ENCODE data around the gene NLK. TPM values are rescaled to one million over a fixed set of nuclear protein-coding genes. Genes with fewer than 3 reads are reported as not detected.
"Not testable (repeated sequence)": the region's sequence is repeated elsewhere in the genome, so short reads cannot be mapped to it uniquely, and the experiment has no call there.

Gene NLK
- total and polyA plus RNA-seq, 7 donors: 4.0 to 13.0 (median 8.1) TPM

- Histone ChIP-seq H3K4me3 (no peak overlapping the region), H3K36me3 (ENCODE audit: insufficient read depth in 1 of 2, low read depth in 1 of 2) (no peaks in the 10 kb centered on the region), H3K9me3 (no peaks in the 10 kb centered on the region), H3K27me3 (ENCODE audit: insufficient read depth in 3 of 3, low read length in 2 of 3) (no peaks in the 10 kb centered on the region), H3K27ac (no peak overlapping the region), H3K4me1 (peaks cover 8% of the 10 kb centered on the region)
- DNase-seq (no peak), ATAC-seq (no peak)
- WGBS, 3 donors: 25 to 53% (median 30%) methylated on average over 2 of the region's 2 CpGs
- intact Hi-C loops (cut with DNase I): no loop called here
- TF ChIP-seq CTCF (IDR thresholded peaks at IDR 0.05): no peak
Measured at GRCh38 chr17:28097901-28098300, 55.4 kb downstream of the NLK start.

- H3K4me3 ChIP-seq; H3K36me3 ChIP-seq (ENCODE audit: insufficient read depth in 1 of 2, low read depth in 1 of 2); H3K27me3 ChIP-seq (ENCODE audit: insufficient read depth in 3 of 3, low read length in 2 of 3); H3K4me1 ChIP-seq; intact Hi-C loops (cut with DNase I); H3K9me3 ChIP-seq; DNase-seq; ATAC-seq; H3K27ac ChIP-seq: not testable (repeated sequence)
- 97 to 98% (median 97%) methylated on average over 12 of the region's 12 CpGs for WGBS, 3 donors
Measured at GRCh38 chr17:28098591-28098990, 56.1 kb downstream of the NLK start.

GRCh38 chr17:28100251-28100650, 57.8 kb downstream of the NLK start:
- Histone ChIP-seq H3K4me3 (no peak overlapping the region), H3K9me3 (no peaks in the 10 kb centered on the region), H3K36me3 (ENCODE audit: insufficient read depth in 1 of 2, low read depth in 1 of 2) (no peaks in the 10 kb centered on the region), H3K27me3 (ENCODE audit: insufficient read depth in 3 of 3, low read length in 2 of 3) (no peaks in the 10 kb centered on the region), H3K27ac (no peak overlapping the region), H3K4me1 (peaks cover 8% of the 10 kb centered on the region)
- intact Hi-C loops (cut with DNase I): no loop called here
- DNase-seq (no peak), ATAC-seq (no peak)
- TF ChIP-seq CTCF (IDR thresholded peaks at IDR 0.05): no peak
- 87 to 96% (median 90%) methylated on average over 1 of the region's 1 CpG for WGBS, 3 donors

- DNase-seq: no peak
- TF ChIP-seq CTCF (IDR thresholded peaks at IDR 0.05): no peak
- intact Hi-C loops (cut with DNase I): no loop called here
- H3K4me3 ChIP-seq: no peak overlapping the region
- ATAC-seq: no peak
- H3K27me3 ChIP-seq (ENCODE audit: insufficient read depth in 3 of 3, low read length in 2 of 3): no peaks in the 10 kb centered on the region
- WGBS, 3 donors: 72 to 76% (median 73%) methylated on average over 1 of the region's 1 CpG
- peaks cover 8% of the 10 kb centered on the region for H3K4me1 ChIP-seq
- H3K27ac ChIP-seq: no peak overlapping the region
- no peaks in the 10 kb centered on the region for H3K9me3 ChIP-seq
- H3K36me3 ChIP-seq (ENCODE audit: insufficient read depth in 1 of 2, low read depth in 1 of 2): no peaks in the 10 kb centered on the region
Measured at GRCh38 chr17:28100936-28101335, 58.5 kb downstream of the NLK start.

GRCh38 chr17:28101919-28102318, 59.4 kb downstream of the NLK start:
- H3K9me3 ChIP-seq: no peaks in the 10 kb centered on the region
- ATAC-seq (no peak), DNase-seq (no peak)
- intact Hi-C loops (cut with DNase I): no loop called here
- H3K27me3 ChIP-seq (ENCODE audit: insufficient read depth in 3 of 3, low read length in 2 of 3): no peaks in the 10 kb centered on the region
- H3K27ac ChIP-seq: no peak overlapping the region
- no peak overlapping the region for H3K4me3 ChIP-seq
- H3K36me3 ChIP-seq (ENCODE audit: insufficient read depth in 1 of 2, low read depth in 1 of 2): no peaks in the 10 kb centered on the region
- peaks cover 8% of the 10 kb centered on the region for H3K4me1 ChIP-seq
- TF ChIP-seq CTCF (IDR thresholded peaks at IDR 0.05): no peak
